Spleen (tissue), 11 donors: Measurements from ENCODE around the gene NFIC. TPM values are rescaled to one million over a fixed set of nuclear protein-coding genes. Genes with fewer than 3 reads are reported as not detected.
"Not testable (repeated sequence)": the region's sequence is repeated elsewhere in the genome, so short reads cannot be mapped to it uniquely, and the experiment has no call there.

Experiments
- DNase-seq: peaks from one replicate; pipeline ENCODE4 v3.0.0-alpha.2; 2020
- H3K27ac ChIP-seq, 8 donors: fragments of 200-600 bp; sonication (generic) in 7 of 8; 1 replicate in 4 of 8; 2 replicates in 4 of 8; pipeline versions ENCODE4 v1.5.0 to v1.8.0; 2016 to 2021; ENCODE audit warnings: inconsistent platforms in 4 of 8, mild to moderate bottlenecking in 4 of 8, moderate library complexity in 1 of 8
- H3K27me3 ChIP-seq, 7 donors: fragments of 200-600 bp; sonication (generic) in 6 of 7; replicated peaks in 1 of 7; 1 replicate in 4 of 7; 2 replicates in 3 of 7; pipeline versions ENCODE4 v1.5.0 to v1.8.0; 2016 to 2021; ENCODE audit warnings: inconsistent platforms in 3 of 7, mild to moderate bottlenecking in 1 of 7
- H3K36me3 ChIP-seq, 6 donors: fragments of 200-600 bp; sonication (generic) in 5 of 6; 1 replicate in 4 of 6; 2 replicates in 2 of 6; pipeline versions ENCODE4 v1.5.0 to v1.8.0; 2016 to 2021; ENCODE audit warnings: inconsistent platforms in 2 of 6
- H3K4me1 ChIP-seq, 6 donors: fragments of 200-600 bp; sonication (generic) in 5 of 6; 1 replicate in 3 of 6; 2 replicates in 3 of 6; pipeline versions ENCODE4 v1.5.0 to v1.8.0; 2016 to 2021; ENCODE audit warnings: inconsistent platforms in 3 of 6
- H3K4me3 ChIP-seq, 8 donors: fragments of 200-600 bp; sonication (generic) in 7 of 8; 1 replicate in 4 of 8; 2 replicates in 4 of 8; pipeline versions ENCODE4 v1.5.0 to v1.8.0; 2016 to 2021; ENCODE audit warnings: inconsistent platforms in 4 of 8, mild to moderate bottlenecking in 4 of 8, moderate library complexity in 2 of 8
- H3K9me3 ChIP-seq, 8 donors: fragments of 200-600 bp; sonication (generic) in 7 of 8; 1 replicate in 4 of 8; 2 replicates in 4 of 8; pipeline versions ENCODE4 v1.5.0 to v1.8.0; 2016 to 2021; ENCODE audit warnings: inconsistent platforms in 4 of 8
- POLR2A ChIP-seq, 3 donors: fragments of 450-650 bp; IDR thresholded peaks; one replicate each; pipeline ENCODE4 v1.5.1; 2017; ENCODE audit warnings: antibody characterized with exemption in 3 of 3, mild to moderate bottlenecking in 1 of 3
- POLR2AphosphoS5 ChIP-seq, 3 donors: sonication (generic); formaldehyde crosslinking; IDR thresholded peaks; one replicate each; pipeline ENCODE4 v1.5.1; 2017; ENCODE audit warnings: antibody characterized with exemption in 3 of 3
- WGBS, 5 donors: extraction: QIAGEN DNeasy Blood & Tissue Kit in 3 of 5; methylation state at CpG; one replicate each; pipeline versions ENCODE4 v1.1.5 to v1.1.7; 2013 to 2018; 5-methylcytosine and 5-hydroxymethylcytosine counted together
- intact Hi-C: fragments of 100-400 bp; cut with DNase I; formaldehyde crosslinking; loops from one replicate; pipeline ENCODE4 v1.15.0; 2023; ENCODE audit warnings: low total_unique reads
- polyA plus RNA-seq, 3 donors: library from polyadenylated mRNA; stranded (reverse); fragments of 200-250 nt; gene quantifications; one replicate each; pipeline ENCODE4 v1.2.1, GENCODE V29; 2013
- total RNA-seq, 7 donors: library from RNA; depleted of rRNA in 3 of 7; stranded (reverse); fragments of >200 nt in 3 of 7; fragmentation: NEBNext Ultra II Directional in 4 of 7; extraction: Animal tissue kit (Norgen Biotek cat#: 25700) in 4 of 7; gene quantifications; one replicate each; pipeline versions ENCODE4 v1.1.0 to v1.2.1, GENCODE V29; 2016 to 2021
- TF ChIP-seq, protein P1 (sequence below), 11 experiments: fragments of 200-600 bp in 7 of 11; fragments of 450-650 bp in 4 of 11; sonication (generic) in 4 of 11; IDR thresholded peaks in 8 of 11; conservative IDR thresholded peaks in 3 of 11; 1 replicate in 7 of 11; 2 replicates in 4 of 11; pipeline versions ENCODE4 v1.4.0 to v1.8.0; 2016 to 2021; ENCODE audit warnings: antibody characterized with exemption in 11 of 11, inconsistent platforms in 4 of 11, mild to moderate bottlenecking in 1 of 11
- donor health status: healthy with polysubstance abuse.
- donor health status: DM: no; HTN: no; CAD: no; lungs with moderate emphysema.
- donor health status: DM: no; HTN: no; CAD: no.
- donor health status: Bipolar disorder and iron deficiency.
- donor health status: healthy.
- donor health status: DM: no; HTN: no; CAD: no.
- donor health status: DM: yes; HTN: yes; CAD: no.

NFIC gene
- total and polyA plus RNA-seq, 10 donors = 4.1 to 125 (median 74.4) TPM

DNA sequence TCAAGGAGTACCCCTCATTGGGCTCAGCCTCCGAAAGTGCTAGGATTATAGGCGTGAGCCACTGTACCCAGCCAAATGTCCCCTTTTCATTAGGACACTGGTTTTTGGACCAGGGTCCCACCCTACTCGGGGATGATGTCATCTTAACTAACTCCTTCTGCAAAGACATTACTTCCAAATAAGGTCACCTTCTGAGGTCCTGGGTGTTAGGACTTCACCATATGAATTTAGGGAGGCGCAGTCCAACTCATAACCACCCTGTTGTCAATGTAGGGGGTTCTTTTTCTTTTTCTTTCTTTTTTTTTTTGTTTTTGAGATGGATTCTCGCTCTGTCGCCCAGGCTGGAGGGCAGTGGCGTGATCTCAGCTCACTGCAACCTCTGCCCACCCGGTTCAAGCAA lies 32.7 kb upstream of the NFIC start:
- WGBS, 5 donors = 83 to 98% (median 88%) methylated on average over 8 of the region's 8 CpGs
- H3K9me3 ChIP-seq = no peaks in the 10 kb centered on the region
- intact Hi-C loops = loop anchor here (5.0 kb wide), 1 partner anchor 149 kb away; the partner anchor contains the start of genes SMIM24 and SMIM44
- H3K4me3 ChIP-seq = no peak overlapping the region
- DNase-seq = no peak
- no peaks in the 10 kb centered on the region for H3K36me3 ChIP-seq
- H3K27me3 ChIP-seq = peaks cover 0 to 19% (median 0%) of the 10 kb centered on the region in 7 donors
- H3K27ac ChIP-seq = no peak overlapping the region
- TF ChIP-seq POLR2A (IDR thresholded peaks at IDR 0.05) (no peak), POLR2AphosphoS5 (IDR thresholded peaks at IDR 0.05) (no peak)
- TF ChIP-seq, protein P1, sequence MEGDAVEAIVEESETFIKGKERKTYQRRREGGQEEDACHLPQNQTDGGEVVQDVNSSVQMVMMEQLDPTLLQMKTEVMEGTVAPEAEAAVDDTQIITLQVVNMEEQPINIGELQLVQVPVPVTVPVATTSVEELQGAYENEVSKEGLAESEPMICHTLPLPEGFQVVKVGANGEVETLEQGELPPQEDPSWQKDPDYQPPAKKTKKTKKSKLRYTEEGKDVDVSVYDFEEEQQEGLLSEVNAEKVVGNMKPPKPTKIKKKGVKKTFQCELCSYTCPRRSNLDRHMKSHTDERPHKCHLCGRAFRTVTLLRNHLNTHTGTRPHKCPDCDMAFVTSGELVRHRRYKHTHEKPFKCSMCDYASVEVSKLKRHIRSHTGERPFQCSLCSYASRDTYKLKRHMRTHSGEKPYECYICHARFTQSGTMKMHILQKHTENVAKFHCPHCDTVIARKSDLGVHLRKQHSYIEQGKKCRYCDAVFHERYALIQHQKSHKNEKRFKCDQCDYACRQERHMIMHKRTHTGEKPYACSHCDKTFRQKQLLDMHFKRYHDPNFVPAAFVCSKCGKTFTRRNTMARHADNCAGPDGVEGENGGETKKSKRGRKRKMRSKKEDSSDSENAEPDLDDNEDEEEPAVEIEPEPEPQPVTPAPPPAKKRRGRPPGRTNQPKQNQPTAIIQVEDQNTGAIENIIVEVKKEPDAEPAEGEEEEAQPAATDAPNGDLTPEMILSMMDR (IDR thresholded peaks at IDR 0.05 in 8 of 11, conservative IDR thresholded peaks at IDR 0.05 in 3 of 11) = no peak
- peaks cover 4 to 36% (median 29%) of the 10 kb centered on the region in 6 donors for H3K4me1 ChIP-seq

DNA sequence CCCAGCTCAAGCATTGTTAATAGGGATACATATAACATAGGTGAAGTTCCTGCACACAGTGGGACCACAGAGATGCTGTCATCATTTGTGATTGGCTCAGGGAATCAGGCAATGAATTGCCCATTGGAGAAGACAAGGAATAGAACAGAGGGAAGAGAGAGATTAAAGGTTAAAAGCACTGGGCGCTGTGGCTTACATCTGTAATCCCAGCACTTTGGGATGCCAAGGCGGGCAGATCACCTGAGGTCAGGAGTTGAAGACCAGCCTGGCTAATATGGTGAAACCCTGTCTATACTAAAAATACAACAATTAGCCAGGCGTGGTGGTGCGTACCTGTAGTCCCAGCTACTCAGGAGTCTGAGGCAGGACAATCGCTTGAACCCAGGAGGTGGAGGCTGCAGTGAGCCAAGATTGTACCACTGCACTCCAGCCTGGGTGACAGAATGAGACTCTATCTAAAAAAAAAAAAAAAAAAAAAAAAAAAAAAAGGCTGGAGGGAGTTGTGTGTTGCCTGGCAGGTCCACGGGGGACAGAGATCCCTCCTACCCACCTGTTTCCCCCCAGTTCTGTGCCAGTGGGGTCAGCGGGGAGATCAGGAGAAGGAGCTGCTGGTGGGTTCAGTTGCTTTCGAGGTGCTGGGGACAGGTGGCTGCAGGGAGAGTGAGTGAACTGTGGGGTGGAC lies 31.5 kb upstream of the NFIC start:
- WGBS, 5 donors = 74 to 91% (median 83%) methylated on average over 8 of the region's 8 CpGs
- H3K27ac ChIP-seq = peak overlapping the region in 4 of 8 donors; percentile 77 to 82 (median 81)
- not testable (repeated sequence) for H3K4me3 ChIP-seq, H3K9me3 ChIP-seq, DNase-seq, H3K36me3 ChIP-seq
- H3K27me3 ChIP-seq = peaks cover 0 to 23% (median 0%) of the 10 kb centered on the region in 7 donors
- intact Hi-C loops = loop anchor here (5.0 kb wide), 1 partner anchor 147 kb away; the partner anchor contains the start of genes SMIM24 and SMIM44
- H3K4me1 ChIP-seq = peaks cover 6 to 40% (median 33%) of the 10 kb centered on the region in 6 donors

DNA sequence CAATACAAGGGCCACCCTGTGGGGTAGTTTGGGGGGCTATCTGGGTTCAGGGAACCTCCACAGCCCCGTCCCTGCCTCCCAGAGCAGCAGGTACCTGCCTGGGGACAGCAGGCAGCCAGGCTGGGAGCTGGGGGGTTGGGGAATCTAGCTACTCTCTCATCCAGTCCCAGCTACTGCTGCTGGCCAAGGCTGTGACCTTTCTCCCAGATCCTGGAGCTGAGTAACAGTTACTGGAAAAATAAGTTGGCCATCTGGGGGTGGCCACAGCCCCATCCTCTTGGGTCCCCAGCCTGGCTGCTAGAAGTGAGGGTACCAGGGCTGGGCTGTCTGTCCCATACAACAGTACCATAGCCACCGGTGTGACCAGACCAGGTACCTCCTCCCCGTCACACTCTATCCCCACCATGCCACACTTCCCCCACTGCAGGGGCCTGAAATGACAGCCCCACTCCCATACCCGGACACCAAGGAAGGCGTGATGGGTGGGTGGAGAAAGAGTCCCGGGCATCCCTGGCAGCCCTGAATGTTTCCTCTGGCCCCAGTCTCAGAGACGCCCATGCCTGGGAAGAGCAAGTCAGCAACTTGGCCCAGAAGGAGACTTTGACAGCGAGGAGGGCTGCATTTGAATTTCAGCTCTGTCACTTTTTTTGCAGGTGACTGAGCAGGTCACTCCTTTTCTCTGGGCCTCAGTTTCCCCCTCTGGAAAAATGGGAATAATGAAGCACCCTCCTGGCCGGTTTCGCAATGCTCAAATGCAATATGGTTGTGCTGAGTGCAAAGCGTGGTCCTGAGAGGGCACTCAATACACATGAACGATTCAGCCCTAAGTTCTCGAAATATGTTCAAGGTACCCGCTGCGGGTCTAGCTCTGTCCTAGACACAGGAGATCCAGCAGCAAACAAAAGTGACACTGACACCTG lies 30.7 kb upstream of the NFIC start:
- H3K4me3 ChIP-seq = no peak overlapping the region
- no peaks in the 10 kb centered on the region for H3K9me3 ChIP-seq
- H3K27me3 ChIP-seq = peaks cover 0 to 23% (median 0%) of the 10 kb centered on the region in 7 donors
- no peak for DNase-seq
- 81 to 92% (median 84%) methylated on average over 12 to 15 of the region's 15 CpGs for WGBS, 5 donors
- H3K27ac ChIP-seq = peak overlapping the region in 4 of 8 donors; percentile 77 to 82 (median 81)
- TF ChIP-seq, protein P1 (IDR thresholded peaks at IDR 0.05 in 8 of 11, conservative IDR thresholded peaks at IDR 0.05 in 3 of 11) = no peak
- TF ChIP-seq POLR2AphosphoS5 (IDR thresholded peaks at IDR 0.05) (no peak), POLR2A (IDR thresholded peaks at IDR 0.05) (no peak)
- intact Hi-C loops = no loop called here
- peaks cover 6 to 40% (median 33%) of the 10 kb centered on the region in 6 donors for H3K4me1 ChIP-seq
- H3K36me3 ChIP-seq = no peaks in the 10 kb centered on the region

DNA sequence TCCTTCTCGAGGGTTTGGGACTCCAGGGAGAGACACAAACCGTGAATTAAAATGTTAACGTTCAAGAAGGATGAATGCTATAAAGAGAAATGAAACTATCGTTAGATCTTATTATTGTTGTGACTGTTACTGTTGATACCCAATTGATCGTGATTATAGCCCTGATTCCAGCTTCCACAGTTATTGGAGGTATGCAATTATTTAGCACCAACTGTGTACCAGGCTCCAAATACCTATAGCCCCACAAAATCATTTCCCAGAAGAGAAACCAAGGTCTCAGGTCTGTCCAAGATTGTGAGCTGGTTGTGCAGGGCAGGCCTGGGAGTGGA lies 30.1 kb upstream of the NFIC start:
- Histone ChIP-seq H3K9me3 (no peaks in the 10 kb centered on the region), H3K4me3 (no peak overlapping the region), H3K4me1 (peaks cover 6 to 40% (median 33%) of the 10 kb centered on the region in 6 donors), H3K27me3 (peaks cover 0 to 23% (median 0%) of the 10 kb centered on the region in 7 donors), H3K27ac (peak overlapping the region in 6 of 8 donors; percentile 22 to 82 (median 79)), H3K36me3 (no peaks in the 10 kb centered on the region)
- no peak for DNase-seq
- intact Hi-C loops = no loop called here
- no peak for TF ChIP-seq POLR2AphosphoS5 (IDR thresholded peaks at IDR 0.05)
- TF ChIP-seq POLR2A (IDR thresholded peaks at IDR 0.05) = no peak
- TF ChIP-seq, protein P1 (IDR thresholded peaks at IDR 0.05 in 8 of 11, conservative IDR thresholded peaks at IDR 0.05 in 3 of 11) = no peak
- WGBS, 5 donors = 63 to 83% (median 73%) methylated on average over 5 of the region's 5 CpGs
